GM21786 (cell line): ENCODE measurements around the gene PRDM10.

ENCODE experiments used
- ATAC-seq: cut with Tn5 transposase; IDR thresholded peaks from one replicate; pipeline ENCODE4 v1.9.1; 2021; ENCODE audit not compliant: unreplicated experiment

The PRDM10 gene

DNA sequence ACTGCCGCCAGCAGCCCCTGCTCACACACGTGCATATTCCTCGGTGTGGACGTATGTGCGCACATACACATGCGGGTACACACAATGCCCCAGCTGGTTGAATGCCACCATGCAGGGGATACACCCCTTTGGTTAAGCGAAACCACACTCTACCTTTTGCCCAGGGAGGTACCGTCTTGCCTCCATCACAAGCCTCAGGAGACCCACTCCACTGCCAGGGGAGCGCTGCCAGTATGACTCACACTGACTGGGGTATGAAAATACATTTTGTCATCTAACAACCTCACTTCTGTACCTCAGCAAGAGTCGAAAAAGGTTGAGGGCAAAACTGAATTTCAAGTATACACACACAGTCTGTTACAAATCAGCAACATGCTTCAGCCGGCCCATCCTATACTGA lies 147.5 kb downstream of the PRDM10 start:
- ATAC-seq, result no peak

GRCh38 chr11:129854232-129854805 lies 148.3 kb downstream of the PRDM10 start:
- ATAC-seq, result no peak

GRCh38 chr11:129853518-129854231 lies 149.0 kb downstream of the PRDM10 start:
- no peak for ATAC-seq

DNA sequence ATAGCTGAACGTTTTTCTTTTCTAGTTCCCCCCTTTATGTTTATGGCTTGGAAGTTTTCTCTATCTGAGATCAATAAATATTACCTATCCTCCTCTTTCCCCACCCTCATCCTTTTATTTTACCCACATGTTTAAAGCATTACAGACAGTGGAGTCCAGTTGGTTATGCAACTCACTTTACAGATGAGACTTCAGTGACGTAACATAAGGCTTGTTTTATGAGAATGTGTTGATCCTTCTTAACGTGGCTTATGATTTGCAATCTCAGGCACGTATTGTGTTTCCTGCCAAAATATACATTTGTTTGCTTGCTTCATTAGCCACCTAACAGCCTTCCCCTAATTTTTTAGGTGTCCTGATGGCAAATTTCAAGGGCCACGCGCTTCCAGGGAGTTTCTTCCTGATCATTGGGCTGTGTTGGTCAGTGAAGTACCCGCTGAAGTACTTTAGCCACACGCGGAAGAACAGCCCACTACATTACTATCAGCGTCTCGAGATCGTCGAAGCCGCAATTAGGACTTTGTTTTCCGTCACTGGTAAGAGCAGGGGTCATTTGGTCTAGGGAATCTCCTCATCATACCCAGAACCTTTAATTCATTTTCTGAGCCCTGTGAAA lies 150.4 kb downstream of the PRDM10 start:
- ATAC-seq, result no peak
